Stimulated activated CD4-positive, alpha-beta T cell treated with anti-CD3 and anti-CD28 coated beads, Interleukin-15, amount 100 ng/mL, for 24 hours (primary cell): ENCODE data around the gene FCMR.

Experiments used
- DNase-seq: peaks from one replicate; pipeline ENCODE4 v3.0.0-alpha.2; 2020

FCMR gene

GRCh38 chr1:206921772-206922265, at the start of gene FCMR:
Gene FCMR, minus strand, starts transcription at chr1:206921941. Its CDS starts 87 bp downstream, at chr1:206921854.
- peak; percentile 42 for DNase-seq

- no peak for DNase-seq
These were observed 49.4 kb upstream of the FCMR start for GRCh38 chr1:206971029-206971655.

- no peak for DNase-seq
These were observed 48.7 kb upstream of the FCMR start, which contains the start of gene FCAMR for GRCh38 chr1:206970446-206970845. Gene FCAMR, minus strand, starts transcription at chr1:206970460. Its CDS starts 335 bp downstream, at chr1:206970125.

GRCh38 chr1:206969090-206969489, 47.3 kb upstream of the FCMR start:
- DNase-seq = no peak

- DNase-seq = no peak
These were observed 45.5 kb upstream of the FCMR start for GRCh38 chr1:206967096-206967849.

- DNase-seq = no peak
These were observed 44.0 kb upstream of the FCMR start for GRCh38 chr1:206965781-206966180.

- no peak for DNase-seq
These were observed 42.0 kb upstream of the FCMR start for GRCh38 chr1:206963740-206964139.

- no peak for DNase-seq
These were observed 41.5 kb upstream of the FCMR start for GRCh38 chr1:206963119-206963712.

GRCh38 chr1:206962272-206962671, 40.5 kb upstream of the FCMR start:
- DNase-seq = no peak

GRCh38 chr1:206961668-206962067, 39.9 kb upstream of the FCMR start:
- DNase-seq = no peak

- DNase-seq = no peak
These were observed 39.1 kb upstream of the FCMR start for GRCh38 chr1:206960676-206961386.

- DNase-seq = no peak
These were observed 36.4 kb upstream of the FCMR start for GRCh38 chr1:206958144-206958543.

GRCh38 chr1:206957639-206958038, 35.9 kb upstream of the FCMR start:
- DNase-seq = no peak

GRCh38 chr1:206955476-206956451, 34.0 kb upstream of the FCMR start:
- peak; percentile 26 for DNase-seq

- DNase-seq = no peak
These were observed 33.0 kb upstream of the FCMR start for GRCh38 chr1:206954459-206955342.

- no peak for DNase-seq
These were observed 31.9 kb upstream of the FCMR start for GRCh38 chr1:206953626-206954025.

GRCh38 chr1:206953126-206953525, 31.4 kb upstream of the FCMR start:
- no peak for DNase-seq

GRCh38 chr1:206952171-206952570, 30.4 kb upstream of the FCMR start:
- DNase-seq = no peak

- no peak for DNase-seq
These were observed 29.8 kb upstream of the FCMR start for GRCh38 chr1:206951318-206952100.

GRCh38 chr1:206949641-206950040, 27.9 kb upstream of the FCMR start:
- no peak for DNase-seq
